ENCODE data around the gene ADGRB3.
A peak's percentile ranks its signal among the peaks of the same experiment; 100 is the strongest.

ADGRB3 gene

DNA sequence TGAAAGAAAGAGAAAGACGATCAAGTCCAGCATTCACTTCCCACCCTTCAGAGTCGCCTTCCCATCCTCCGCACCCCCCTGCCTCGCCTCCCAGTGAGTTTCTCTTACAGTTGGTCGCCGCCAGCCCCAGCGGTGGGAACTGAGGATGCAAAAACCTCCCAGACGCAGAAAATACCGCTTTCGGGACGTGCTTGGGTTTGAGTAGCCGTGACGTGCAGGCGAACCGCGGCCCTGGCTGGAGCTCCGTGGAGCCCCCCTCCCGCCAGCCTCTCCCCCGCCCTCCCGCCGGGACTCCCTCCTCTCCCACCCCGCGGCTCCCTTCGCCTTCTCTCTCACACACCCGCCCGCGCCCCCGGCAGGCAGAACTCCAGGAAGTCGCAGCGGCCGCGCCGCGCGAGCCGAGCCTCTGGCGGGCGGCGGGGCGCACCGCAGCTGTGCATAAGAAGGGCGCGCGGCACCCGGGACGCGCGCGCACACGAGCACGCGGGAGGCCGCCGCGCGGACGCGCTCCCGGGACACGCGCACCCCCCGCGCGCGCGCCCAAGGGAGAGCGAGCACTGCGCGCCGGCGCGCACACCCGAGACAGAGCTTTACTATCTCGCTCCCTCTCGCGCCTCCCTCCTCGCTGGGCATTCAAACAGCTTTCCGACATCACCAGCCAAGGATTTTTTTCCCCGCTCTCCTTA lies at the start of gene ADGRB3:
TSS of gene ADGRB3 (plus strand) at position 557 of the 686 bp plus-strand sequence. CDS start 3,394 bp downstream, outside the sequence.
- H3K4me2 ChIP-seq: peak within 1 kb of the TSS; percentile 88
- H3K27me3 ChIP-seq: peaks cover 48% of the 10 kb centered on the region
- peak within 1 kb of the TSS; percentile 62 for H3K9ac ChIP-seq
- no peak within 1 kb of the TSS for H3K27ac ChIP-seq
- H3K4me3 ChIP-seq: peak within 1 kb of the TSS; percentile 72
- H4K20me1 ChIP-seq: 0 out of 2 replicates have a peak, but pooled peaks cover 5% of the 10 kb centered on the region
- TF ChIP-seq Cebpa-rat (IDR thresholded peaks at IDR 0.05): no peak
- no peaks in the 10 kb centered on the region for H3K9me3 ChIP-seq
- no peaks in the 10 kb centered on the region for H3K36me3 ChIP-seq
- H3K4me1 ChIP-seq: peaks cover 7% of the 10 kb centered on the region; the same call in 1 of the 2 replicates

DNA sequence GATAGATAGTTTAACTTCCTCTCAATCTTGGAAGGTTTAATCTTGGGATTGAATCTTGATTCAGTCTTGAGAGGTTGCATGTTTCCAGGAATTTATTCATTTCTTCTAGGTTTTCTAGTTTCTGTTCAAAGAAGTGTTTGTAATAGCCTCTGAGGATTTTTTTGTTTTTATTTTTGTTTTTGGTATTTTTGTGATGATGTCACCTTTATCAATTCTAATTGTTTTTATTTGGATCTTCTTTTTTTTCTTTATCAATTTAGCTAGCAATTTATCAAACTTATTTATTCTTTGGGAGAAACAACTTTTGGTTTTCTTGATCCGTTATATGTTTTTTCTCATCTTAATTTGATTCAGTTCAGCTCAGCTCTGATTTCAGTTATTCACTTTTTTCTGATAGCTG lies 41.5 kb upstream of the ADGRB3 start:
- H3K4me2 ChIP-seq: no peak overlapping the region
- no peak for TF ChIP-seq Cebpa-rat (IDR thresholded peaks at IDR 0.05)
- 0 out of 2 replicates have a peak, but pooled peaks cover 7% of the 10 kb centered on the region for H3K9me3 ChIP-seq
- no peaks in the 10 kb centered on the region for H3K4me1 ChIP-seq
- no peak overlapping the region for H3K9ac ChIP-seq
- no peaks in the 10 kb centered on the region for H3K27me3 ChIP-seq
- H3K36me3 ChIP-seq: no peaks in the 10 kb centered on the region
- H4K20me1 ChIP-seq: no peaks in the 10 kb centered on the region
- H3K27ac ChIP-seq: no peak overlapping the region
- H3K4me3 ChIP-seq: no peak overlapping the region

DNA sequence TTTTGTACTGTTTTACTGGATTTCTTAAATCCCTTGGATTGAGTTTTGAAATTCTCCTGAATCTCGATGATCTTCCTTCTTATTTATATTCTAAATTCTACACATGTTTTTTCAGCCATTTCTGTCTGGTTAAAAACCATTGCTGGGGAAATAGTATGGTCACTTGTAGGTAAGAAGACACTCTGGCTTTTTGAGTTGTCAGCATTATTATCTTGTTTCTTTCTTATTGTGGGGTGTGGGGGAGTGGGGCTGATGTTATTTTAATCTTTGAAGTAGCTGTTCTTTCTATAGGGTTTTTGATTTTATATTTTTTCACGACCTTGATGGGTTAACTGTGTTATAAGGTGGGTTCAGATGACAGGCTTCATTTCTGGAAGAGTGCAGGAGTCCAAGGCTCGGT lies 37.4 kb upstream of the ADGRB3 start:
- Histone ChIP-seq H3K27ac (no peak overlapping the region), H3K36me3 (no peaks in the 10 kb centered on the region), H3K4me3 (no peak overlapping the region), H3K27me3 (no peaks in the 10 kb centered on the region), H4K20me1 (no peaks in the 10 kb centered on the region), H3K9me3 (no peaks in the 10 kb centered on the region), H3K4me1 (no peaks in the 10 kb centered on the region), H3K9ac (no peak overlapping the region), H3K4me2 (no peak overlapping the region)
- no peak for TF ChIP-seq Cebpa-rat (IDR thresholded peaks at IDR 0.05)

DNA sequence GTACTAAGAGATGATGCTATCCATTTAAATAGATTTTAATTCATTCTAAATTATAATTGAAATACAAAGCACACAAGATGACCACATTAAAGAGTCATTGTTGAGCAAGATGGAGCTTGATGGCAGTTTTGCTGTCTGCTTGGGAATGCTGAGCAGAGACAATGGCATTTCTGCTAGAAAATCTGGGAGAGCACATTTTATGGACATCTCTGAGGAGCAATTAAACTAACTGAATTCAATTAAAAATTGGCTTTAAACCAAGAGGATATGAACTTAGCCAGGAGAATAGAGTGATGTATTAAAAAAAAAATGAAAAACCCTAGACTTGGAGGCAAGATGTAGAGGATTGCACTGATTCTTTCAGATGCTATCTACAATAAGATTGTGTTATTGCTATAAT lies 19.1 kb upstream of the ADGRB3 start:
- H3K9me3 ChIP-seq: no peaks in the 10 kb centered on the region
- TF ChIP-seq Cebpa-rat (IDR thresholded peaks at IDR 0.05): no peak

DNA sequence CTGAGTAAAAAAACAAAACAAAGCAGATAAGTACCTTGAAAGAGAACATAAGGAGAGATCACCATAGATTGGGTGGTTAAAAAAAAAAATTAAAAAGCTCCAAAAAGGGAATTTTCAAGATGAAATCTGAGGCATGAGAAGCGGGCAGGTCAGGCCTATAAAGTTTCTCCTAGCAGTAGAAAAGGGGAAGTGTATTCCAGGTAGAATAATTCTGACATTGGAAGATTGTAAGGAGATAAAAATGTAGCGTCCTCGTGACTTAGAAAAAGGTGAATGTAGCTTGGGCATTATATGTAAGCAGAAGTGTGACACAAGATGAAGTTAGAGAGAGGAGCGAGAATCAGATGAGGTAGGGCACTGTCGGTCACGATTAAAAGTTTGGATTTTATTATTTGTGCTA lies 9.1 kb upstream of the ADGRB3 start:
- H4K20me1 ChIP-seq: no peaks in the 10 kb centered on the region
- H3K9me3 ChIP-seq: no peaks in the 10 kb centered on the region
- H3K4me3 ChIP-seq: no peak overlapping the region
- H3K27me3 ChIP-seq: no peaks in the 10 kb centered on the region
- no peaks in the 10 kb centered on the region for H3K36me3 ChIP-seq
- H3K27ac ChIP-seq: no peak overlapping the region
- no peaks in the 10 kb centered on the region for H3K4me1 ChIP-seq
- H3K4me2 ChIP-seq: no peak overlapping the region
- H3K9ac ChIP-seq: no peak overlapping the region
- TF ChIP-seq Cebpa-rat (IDR thresholded peaks at IDR 0.05): no peak

More for the DNA sequence above, 19.1 kb upstream of the ADGRB3 start:
- Histone ChIP-seq H4K20me1 (no peaks in the 10 kb centered on the region), H3K4me2 (no peak overlapping the region), H3K4me3 (no peak overlapping the region), H3K36me3 (no peaks in the 10 kb centered on the region), H3K27me3 (no peaks in the 10 kb centered on the region), H3K27ac (no peak overlapping the region), H3K9ac (no peak overlapping the region), H3K4me1 (no peaks in the 10 kb centered on the region)

DNA sequence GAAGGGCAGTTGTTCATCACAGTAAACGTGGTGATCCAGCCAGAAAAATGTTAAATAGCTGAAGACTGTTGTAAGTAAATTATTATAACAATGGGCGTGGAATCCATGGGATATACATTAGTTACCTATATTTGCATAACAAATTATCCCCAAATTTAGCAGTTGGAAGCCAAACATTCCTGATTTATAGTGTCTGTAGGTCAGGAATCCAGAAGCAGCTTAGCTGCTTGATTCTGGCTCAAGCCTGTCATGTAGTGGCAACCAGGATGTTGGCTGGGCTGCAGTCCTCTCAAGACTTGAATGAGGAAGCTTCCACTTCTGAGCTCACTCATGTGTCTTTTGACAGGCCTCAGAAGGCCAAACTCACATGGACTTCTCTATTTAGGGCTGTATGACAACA lies 6.9 kb upstream of the ADGRB3 start:
- no peak overlapping the region for H3K4me2 ChIP-seq
- no peak overlapping the region for H3K4me3 ChIP-seq
- TF ChIP-seq Cebpa-rat (IDR thresholded peaks at IDR 0.05): no peak
- no peaks in the 10 kb centered on the region for H3K36me3 ChIP-seq
- no peaks in the 10 kb centered on the region for H3K9me3 ChIP-seq
- H3K27me3 ChIP-seq: peaks cover 7% of the 10 kb centered on the region
- no peaks in the 10 kb centered on the region for H3K4me1 ChIP-seq
- 0 out of 2 replicates have a peak, but pooled peaks cover 5% of the 10 kb centered on the region for H4K20me1 ChIP-seq
- H3K27ac ChIP-seq: no peak overlapping the region
- H3K9ac ChIP-seq: no peak overlapping the region

DNA sequence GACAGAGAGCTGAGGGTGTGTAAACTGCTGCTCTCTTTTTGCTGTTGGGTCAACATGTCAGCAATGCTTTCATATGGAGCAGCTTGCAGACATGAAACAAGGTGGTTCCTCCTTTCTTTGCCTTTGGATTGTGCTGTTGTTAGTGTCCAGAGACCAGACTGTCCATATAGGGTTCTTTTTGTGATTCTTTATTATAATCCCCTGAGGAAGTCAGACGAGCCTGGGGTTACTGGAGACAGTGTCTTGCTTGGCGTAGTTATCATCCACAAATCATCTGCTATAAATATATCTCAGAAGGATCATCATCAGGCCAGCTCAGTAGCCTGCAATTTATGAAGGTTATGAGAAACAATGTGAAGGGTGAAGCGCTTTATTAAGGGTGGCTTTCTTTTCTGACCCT lies 2.3 kb upstream of the ADGRB3 start:
- H3K9me3 ChIP-seq: no peaks in the 10 kb centered on the region
- no peak for TF ChIP-seq Cebpa-rat (IDR thresholded peaks at IDR 0.05)
- no peaks in the 10 kb centered on the region for H3K36me3 ChIP-seq
- H3K4me3 ChIP-seq: no peak overlapping the region
- no peak overlapping the region for H3K4me2 ChIP-seq
- 0 out of 2 replicates have a peak, but pooled peaks cover 5% of the 10 kb centered on the region for H4K20me1 ChIP-seq
- H3K27ac ChIP-seq: no peak overlapping the region
- H3K9ac ChIP-seq: no peak overlapping the region
- H3K27me3 ChIP-seq: peaks cover 48% of the 10 kb centered on the region
- H3K4me1 ChIP-seq: peaks cover 6% of the 10 kb centered on the region; the same call in 1 of the 2 replicates

DNA sequence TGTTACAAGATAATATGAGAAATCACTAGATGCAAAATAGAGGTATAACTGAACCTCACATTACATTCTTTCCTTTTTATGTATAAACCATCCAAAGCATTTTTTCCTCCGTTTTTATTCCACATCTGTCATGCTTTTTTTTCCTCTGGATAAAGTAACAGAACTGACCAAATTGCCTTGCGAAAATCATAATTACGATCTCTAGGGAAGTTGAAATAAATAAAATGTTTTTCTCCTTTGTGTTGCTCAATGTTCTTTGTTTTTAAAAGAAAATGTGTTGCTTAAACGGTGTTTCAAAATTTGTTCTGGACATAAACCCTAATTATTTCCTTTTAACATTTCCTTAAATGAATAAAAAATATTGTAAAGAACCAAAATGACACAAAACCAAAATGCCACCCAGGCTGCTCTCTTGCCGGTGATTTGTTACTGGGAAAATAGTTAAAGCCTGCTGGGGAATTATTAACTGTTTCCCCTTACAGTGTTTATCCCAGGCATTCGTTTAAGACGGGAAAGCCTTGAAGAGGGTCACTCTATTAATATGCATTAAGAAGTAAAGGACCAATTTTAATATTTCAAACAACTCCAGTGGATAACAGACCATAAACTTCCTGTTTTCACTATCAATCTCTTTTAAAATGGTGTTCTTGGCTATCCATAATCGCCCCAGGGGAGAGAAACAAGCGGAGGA lies 1.7 kb upstream of the ADGRB3 start:
- no peaks in the 10 kb centered on the region for H3K9me3 ChIP-seq
- H3K36me3 ChIP-seq: no peaks in the 10 kb centered on the region
- H3K9ac ChIP-seq: no peak overlapping the region
- H3K27ac ChIP-seq: no peak overlapping the region
- H3K4me3 ChIP-seq: no peak overlapping the region
- H3K4me1 ChIP-seq: peaks cover 6% of the 10 kb centered on the region; the same call in 1 of the 2 replicates
- TF ChIP-seq Cebpa-rat (IDR thresholded peaks at IDR 0.05): no peak
- peaks cover 48% of the 10 kb centered on the region for H3K27me3 ChIP-seq
- 0 out of 2 replicates have a peak, but pooled peaks cover 5% of the 10 kb centered on the region for H4K20me1 ChIP-seq
- H3K4me2 ChIP-seq: peak overlapping the region; percentile 88

DNA sequence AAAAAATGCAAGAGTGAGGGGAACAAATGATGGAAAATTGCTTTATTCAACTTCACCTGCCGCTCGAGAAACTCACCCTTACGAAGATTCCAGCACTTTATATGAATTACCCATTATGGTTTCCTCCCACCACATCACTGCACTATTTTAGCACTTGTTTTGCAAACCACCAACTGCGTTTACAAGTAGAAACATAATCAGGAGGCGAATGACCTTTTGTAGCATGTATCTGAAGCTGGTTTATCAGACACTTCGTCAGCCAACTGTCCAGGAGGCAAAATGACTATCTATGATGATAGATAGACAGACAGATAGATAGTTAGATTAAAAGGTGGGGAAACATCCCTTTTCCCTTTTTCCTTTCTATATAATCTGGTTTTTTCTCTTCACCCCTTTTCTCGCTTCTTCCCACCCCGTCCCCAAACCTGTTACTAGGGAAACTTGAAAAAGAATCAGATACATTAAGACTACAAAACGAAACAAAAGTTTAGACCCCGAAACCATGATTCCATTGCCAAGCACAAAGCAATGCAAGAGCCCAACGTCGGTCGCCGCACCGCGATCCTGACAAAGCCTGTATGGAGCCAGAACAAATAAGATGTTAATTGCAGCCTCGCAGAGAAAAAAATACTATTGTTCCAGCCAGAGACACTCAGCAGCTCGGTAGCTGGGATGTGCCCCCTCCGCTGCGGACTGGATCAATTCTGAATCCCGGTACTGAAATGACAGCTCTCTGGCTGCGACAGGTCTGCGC lies 933 bp upstream of the ADGRB3 start:
- TF ChIP-seq Cebpa-rat (IDR thresholded peaks at IDR 0.05): no peak
- Histone ChIP-seq H3K4me3 (peak overlapping the region; percentile 72), H3K9ac (peak overlapping the region; percentile 33; the same call in 1 of the 2 replicates), H3K4me2 (peak overlapping the region; percentile 88), H3K9me3 (no peaks in the 10 kb centered on the region), H4K20me1 (0 out of 2 replicates have a peak, but pooled peaks cover 5% of the 10 kb centered on the region), H3K27ac (no peak overlapping the region), H3K27me3 (peaks cover 48% of the 10 kb centered on the region), H3K36me3 (no peaks in the 10 kb centered on the region), H3K4me1 (peaks cover 6% of the 10 kb centered on the region; the same call in 1 of the 2 replicates)

Data from BLaER1 (cell line).